ENCODE results near the gene PATJ.

PATJ gene

DNA sequence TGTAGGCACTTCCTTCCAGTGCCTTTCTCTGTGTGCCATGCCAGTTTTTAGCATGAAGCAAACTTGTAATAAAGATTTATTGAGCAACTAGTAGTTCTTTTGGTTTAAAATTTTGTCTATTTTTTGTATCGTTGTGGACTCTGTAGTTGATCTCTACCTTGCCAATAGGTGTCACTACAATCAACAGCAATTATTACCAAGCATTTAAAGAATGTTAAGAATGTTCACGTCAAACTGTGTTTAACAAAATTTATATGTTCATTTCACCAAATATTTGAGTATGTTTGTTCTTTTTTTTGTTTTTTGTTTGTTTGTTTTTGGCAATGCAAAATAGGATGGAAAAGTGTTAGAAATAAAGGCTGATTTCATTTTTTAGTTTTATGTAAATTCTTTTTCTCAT is 208.1 kb downstream of the PATJ start:
- DNase-seq (ENCODE audit: low read depth in 1 of 2, low spot score in 1 of 2): no peak
- Histone ChIP-seq H3K4me3 (replicated peaks; ENCODE audit: insufficient read depth, low read length) (no peak overlapping the region), H3K27me3 (ENCODE audit: insufficient read depth, poor library complexity, severe bottlenecking) (no peaks in the 10 kb centered on the region), H3K27ac (replicated peaks) (no peak overlapping the region)
- TF ChIP-seq GABPA (IDR thresholded peaks at IDR 0.05; ENCODE audit: low read depth): no peak
- TF ChIP-seq SPI1 (IDR thresholded peaks at IDR 0.05; ENCODE audit: borderline replicate concordance, low read depth): no peak
- TF ChIP-seq, protein P1, sequence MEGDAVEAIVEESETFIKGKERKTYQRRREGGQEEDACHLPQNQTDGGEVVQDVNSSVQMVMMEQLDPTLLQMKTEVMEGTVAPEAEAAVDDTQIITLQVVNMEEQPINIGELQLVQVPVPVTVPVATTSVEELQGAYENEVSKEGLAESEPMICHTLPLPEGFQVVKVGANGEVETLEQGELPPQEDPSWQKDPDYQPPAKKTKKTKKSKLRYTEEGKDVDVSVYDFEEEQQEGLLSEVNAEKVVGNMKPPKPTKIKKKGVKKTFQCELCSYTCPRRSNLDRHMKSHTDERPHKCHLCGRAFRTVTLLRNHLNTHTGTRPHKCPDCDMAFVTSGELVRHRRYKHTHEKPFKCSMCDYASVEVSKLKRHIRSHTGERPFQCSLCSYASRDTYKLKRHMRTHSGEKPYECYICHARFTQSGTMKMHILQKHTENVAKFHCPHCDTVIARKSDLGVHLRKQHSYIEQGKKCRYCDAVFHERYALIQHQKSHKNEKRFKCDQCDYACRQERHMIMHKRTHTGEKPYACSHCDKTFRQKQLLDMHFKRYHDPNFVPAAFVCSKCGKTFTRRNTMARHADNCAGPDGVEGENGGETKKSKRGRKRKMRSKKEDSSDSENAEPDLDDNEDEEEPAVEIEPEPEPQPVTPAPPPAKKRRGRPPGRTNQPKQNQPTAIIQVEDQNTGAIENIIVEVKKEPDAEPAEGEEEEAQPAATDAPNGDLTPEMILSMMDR (IDR thresholded peaks at IDR 0.05; ENCODE audit: insufficient read depth, low read length): no peak
- TF ChIP-seq, protein P2, sequence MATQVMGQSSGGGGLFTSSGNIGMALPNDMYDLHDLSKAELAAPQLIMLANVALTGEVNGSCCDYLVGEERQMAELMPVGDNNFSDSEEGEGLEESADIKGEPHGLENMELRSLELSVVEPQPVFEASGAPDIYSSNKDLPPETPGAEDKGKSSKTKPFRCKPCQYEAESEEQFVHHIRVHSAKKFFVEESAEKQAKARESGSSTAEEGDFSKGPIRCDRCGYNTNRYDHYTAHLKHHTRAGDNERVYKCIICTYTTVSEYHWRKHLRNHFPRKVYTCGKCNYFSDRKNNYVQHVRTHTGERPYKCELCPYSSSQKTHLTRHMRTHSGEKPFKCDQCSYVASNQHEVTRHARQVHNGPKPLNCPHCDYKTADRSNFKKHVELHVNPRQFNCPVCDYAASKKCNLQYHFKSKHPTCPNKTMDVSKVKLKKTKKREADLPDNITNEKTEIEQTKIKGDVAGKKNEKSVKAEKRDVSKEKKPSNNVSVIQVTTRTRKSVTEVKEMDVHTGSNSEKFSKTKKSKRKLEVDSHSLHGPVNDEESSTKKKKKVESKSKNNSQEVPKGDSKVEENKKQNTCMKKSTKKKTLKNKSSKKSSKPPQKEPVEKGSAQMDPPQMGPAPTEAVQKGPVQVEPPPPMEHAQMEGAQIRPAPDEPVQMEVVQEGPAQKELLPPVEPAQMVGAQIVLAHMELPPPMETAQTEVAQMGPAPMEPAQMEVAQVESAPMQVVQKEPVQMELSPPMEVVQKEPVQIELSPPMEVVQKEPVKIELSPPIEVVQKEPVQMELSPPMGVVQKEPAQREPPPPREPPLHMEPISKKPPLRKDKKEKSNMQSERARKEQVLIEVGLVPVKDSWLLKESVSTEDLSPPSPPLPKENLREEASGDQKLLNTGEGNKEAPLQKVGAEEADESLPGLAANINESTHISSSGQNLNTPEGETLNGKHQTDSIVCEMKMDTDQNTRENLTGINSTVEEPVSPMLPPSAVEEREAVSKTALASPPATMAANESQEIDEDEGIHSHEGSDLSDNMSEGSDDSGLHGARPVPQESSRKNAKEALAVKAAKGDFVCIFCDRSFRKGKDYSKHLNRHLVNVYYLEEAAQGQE (IDR thresholded peaks at IDR 0.05; ENCODE audit: insufficient replicate concordance, low read depth): no peak
- TF ChIP-seq POLR2AphosphoS5 (IDR thresholded peaks at IDR 0.05; ENCODE audit: low read depth): no peak

DNA sequence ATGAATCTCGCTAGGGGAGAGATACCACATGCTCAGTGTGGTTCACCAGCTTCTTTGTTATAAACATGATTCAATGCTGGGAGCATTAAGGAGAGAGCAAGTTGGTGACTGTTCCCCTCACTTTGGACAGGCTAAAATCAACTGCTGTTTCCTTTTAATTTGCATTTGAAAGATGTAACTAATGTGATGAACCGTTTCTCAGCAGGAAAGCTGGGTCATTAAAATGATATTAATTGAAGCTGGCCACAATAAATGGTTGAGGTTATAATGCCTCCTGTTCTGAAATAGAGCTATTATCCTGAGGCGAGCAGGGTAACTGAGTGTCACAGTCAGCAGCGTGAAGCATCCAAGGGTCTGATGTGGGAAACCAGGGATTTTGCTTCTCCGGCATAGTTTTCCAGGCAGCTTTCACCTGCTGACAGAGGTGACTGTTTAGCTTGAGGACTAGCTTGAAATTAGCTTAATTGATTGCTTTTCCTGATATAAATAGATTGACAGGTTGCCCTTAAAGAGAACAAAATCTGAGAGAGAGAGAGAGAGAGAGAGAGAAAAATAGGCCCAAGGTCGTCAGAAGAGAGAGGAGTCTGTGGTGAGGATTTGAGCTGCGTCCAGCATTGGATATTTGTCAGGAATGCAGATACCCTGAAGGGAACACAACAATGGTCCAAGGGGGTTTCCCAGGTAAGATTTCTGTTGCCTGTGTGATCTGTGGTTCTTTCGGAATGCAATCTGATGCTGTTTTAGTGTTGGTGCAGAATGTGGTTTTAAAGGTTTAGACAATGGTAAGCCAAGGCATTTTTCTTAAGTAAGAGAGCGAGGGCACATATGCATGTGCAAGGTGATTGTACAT is 209.7 kb downstream of the PATJ start:
- H3K27ac ChIP-seq (replicated peaks): no peak overlapping the region
- no peak overlapping the region for H3K4me3 ChIP-seq (replicated peaks; ENCODE audit: insufficient read depth, low read length)
- TF ChIP-seq GABPA (IDR thresholded peaks at IDR 0.05; ENCODE audit: low read depth) (no peak), SPI1 (IDR thresholded peaks at IDR 0.05; ENCODE audit: borderline replicate concordance, low read depth) (no peak), POLR2AphosphoS5 (IDR thresholded peaks at IDR 0.05; ENCODE audit: low read depth) (no peak)
- TF ChIP-seq, protein P2 (IDR thresholded peaks at IDR 0.05; ENCODE audit: insufficient replicate concordance, low read depth): no peak
- TF ChIP-seq, protein P1 (IDR thresholded peaks at IDR 0.05; ENCODE audit: insufficient read depth, low read length): no peak
- H3K27me3 ChIP-seq (ENCODE audit: insufficient read depth, poor library complexity, severe bottlenecking): peaks cover 2% of the 10 kb centered on the region
- DNase-seq (ENCODE audit: low read depth in 1 of 2, low spot score in 1 of 2): no peak

DNA sequence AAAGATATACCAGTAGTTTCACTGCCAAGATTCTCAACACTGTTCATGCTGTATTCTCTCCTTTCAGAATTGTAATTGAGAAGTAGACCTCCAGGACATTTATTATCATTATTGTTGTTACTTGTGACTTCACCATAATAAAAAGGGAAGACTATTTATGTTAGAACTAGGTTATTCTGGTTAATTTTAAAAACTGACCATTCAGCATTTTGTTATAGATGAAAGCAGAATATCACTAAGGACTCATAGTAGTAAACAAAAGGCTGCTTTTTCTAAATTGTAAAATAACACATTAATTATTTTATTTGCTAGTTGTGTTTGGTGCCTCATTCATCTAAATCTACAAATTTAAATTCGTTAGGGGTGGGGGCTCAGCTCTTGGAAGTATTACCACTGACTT is 210.4 kb downstream of the PATJ start:
- TF ChIP-seq SPI1 (IDR thresholded peaks at IDR 0.05; ENCODE audit: borderline replicate concordance, low read depth) (no peak), POLR2AphosphoS5 (IDR thresholded peaks at IDR 0.05; ENCODE audit: low read depth) (no peak), GABPA (IDR thresholded peaks at IDR 0.05; ENCODE audit: low read depth) (no peak)
- TF ChIP-seq, protein P2 (IDR thresholded peaks at IDR 0.05; ENCODE audit: insufficient replicate concordance, low read depth): no peak
- TF ChIP-seq, protein P1 (IDR thresholded peaks at IDR 0.05; ENCODE audit: insufficient read depth, low read length): no peak
- H3K27me3 ChIP-seq (ENCODE audit: insufficient read depth, poor library complexity, severe bottlenecking): peaks cover 2% of the 10 kb centered on the region
- no peak for DNase-seq (ENCODE audit: low read depth in 1 of 2, low spot score in 1 of 2)
- no peak overlapping the region for H3K27ac ChIP-seq (replicated peaks)
- no peak overlapping the region for H3K4me3 ChIP-seq (replicated peaks; ENCODE audit: insufficient read depth, low read length)

Data from HL-60 (cell line).